NCI-H146 treated with DMSO at 0.1 percent for 48 hours (cell line): ENCODE data around the gene FOXL3.
"Not testable (repeated sequence)": the region's sequence is repeated elsewhere in the genome, so short reads cannot be mapped to it uniquely, and the experiment has no call there.

Experiments used
- DNase-seq: peaks from one replicate; lab custom pipeline; 2025; ENCODE audit not compliant: unreplicated experiment; lab: John Stamatoyannopoulos, UW

FOXL3 gene

GRCh38 chr7:289756-290553 lies at the start of gene FOXL3:
Gene FOXL3, plus strand, starts transcription at chr7:290170. Its CDS starts 0 bp downstream, at chr7:290170.
- no peak for DNase-seq

- DNase-seq = no peak
Observed at GRCh38 chr7:240887-241421, 49.0 kb upstream of the FOXL3 start.

GRCh38 chr7:241513-241912 lies 48.5 kb upstream of the FOXL3 start:
- no peak for DNase-seq

- not testable (repeated sequence) for DNase-seq
Observed at GRCh38 chr7:242826-243579, 47.0 kb upstream of the FOXL3 start.

GRCh38 chr7:243580-243978 lies 46.4 kb upstream of the FOXL3 start:
- not testable (repeated sequence) for DNase-seq

GRCh38 chr7:244974-245373 lies 45.0 kb upstream of the FOXL3 start:
- DNase-seq = no peak

GRCh38 chr7:245574-246295 lies 44.2 kb upstream of the FOXL3 start:
- DNase-seq = no peak

- DNase-seq = no peak
Observed at GRCh38 chr7:246451-246850, 43.5 kb upstream of the FOXL3 start.

GRCh38 chr7:247181-247580 lies 42.8 kb upstream of the FOXL3 start:
- no peak for DNase-seq

GRCh38 chr7:247636-248035 lies 42.3 kb upstream of the FOXL3 start:
- DNase-seq = no peak

- no peak for DNase-seq
Observed at GRCh38 chr7:248732-249435, 41.1 kb upstream of the FOXL3 start.

- no peak for DNase-seq
Observed at GRCh38 chr7:249989-250388, 40.0 kb upstream of the FOXL3 start.

GRCh38 chr7:250523-250922 lies 39.4 kb upstream of the FOXL3 start:
- DNase-seq = no peak

GRCh38 chr7:251005-251404 lies 39.0 kb upstream of the FOXL3 start:
- no peak for DNase-seq

GRCh38 chr7:251446-252175 lies 38.4 kb upstream of the FOXL3 start:
- no peak for DNase-seq

GRCh38 chr7:252216-252965 lies 37.6 kb upstream of the FOXL3 start:
- no peak for DNase-seq

- no peak for DNase-seq
Observed at GRCh38 chr7:252981-253380, 37.0 kb upstream of the FOXL3 start.

GRCh38 chr7:253581-254336 lies 36.2 kb upstream of the FOXL3 start:
- DNase-seq = no peak
